Measurements from ENCODE around the gene HNRNPAB.

- no peak for TF ChIP-seq CTCF (IDR thresholded peaks at IDR 0.05)
- peak; percentile 85 for TF ChIP-seq POLR2A (IDR thresholded peaks at IDR 0.05)
Observed at GRCh38 chr5:178204182-178204934, at the start of gene HNRNPAB.

All from testis (tissue), 2 donors.